Right lobe of liver (tissue), 4 donors: ENCODE results near the gene PDZRN3.

ENCODE experiments used
- POLR2A ChIP-seq: fragments of 450-650 bp; IDR thresholded peaks from one replicate; pipeline ENCODE4 v1.6.1; 2017; ENCODE audit warnings: antibody characterized with exemption, mild to moderate bottlenecking
- TF ChIP-seq, protein P1 (sequence below), 4 donors: fragments of 200-600 bp in 3 of 4; fragments of 450-650 bp in 1 of 4; IDR thresholded peaks; one replicate each; pipeline versions ENCODE4 v1.5.1 to v1.8.0; 2016 to 2022; ENCODE audit warnings: antibody characterized with exemption in 4 of 4, mild to moderate bottlenecking in 2 of 4
- donor health status: DM: no; HTN: no; CAD: no.
- donor health status: DM: no; HTN: no; CAD: no.
- donor health status: DM: no; HTN: yes; CAD: no.

DNA sequence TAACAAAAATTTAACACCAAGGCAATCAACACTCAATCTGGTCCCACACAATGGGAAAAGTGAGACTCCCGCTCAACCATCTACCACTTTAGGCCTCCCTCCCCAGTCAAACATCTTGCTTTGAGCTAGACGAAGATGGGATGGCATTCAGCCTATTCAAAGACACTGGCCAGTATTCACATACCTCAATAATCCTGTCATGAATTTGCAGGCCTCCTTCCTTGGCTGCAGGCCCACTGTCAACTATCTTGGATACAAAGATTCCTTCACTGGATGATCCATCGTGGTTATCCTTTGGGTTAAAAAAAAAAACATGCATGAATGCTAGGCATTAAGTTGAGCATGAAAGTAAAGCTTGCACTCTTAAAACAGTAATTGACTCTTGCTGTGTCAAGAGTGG is 22.6 kb downstream of the PDZRN3 start:
- TF ChIP-seq POLR2A, result no peak
- TF ChIP-seq, protein P1, sequence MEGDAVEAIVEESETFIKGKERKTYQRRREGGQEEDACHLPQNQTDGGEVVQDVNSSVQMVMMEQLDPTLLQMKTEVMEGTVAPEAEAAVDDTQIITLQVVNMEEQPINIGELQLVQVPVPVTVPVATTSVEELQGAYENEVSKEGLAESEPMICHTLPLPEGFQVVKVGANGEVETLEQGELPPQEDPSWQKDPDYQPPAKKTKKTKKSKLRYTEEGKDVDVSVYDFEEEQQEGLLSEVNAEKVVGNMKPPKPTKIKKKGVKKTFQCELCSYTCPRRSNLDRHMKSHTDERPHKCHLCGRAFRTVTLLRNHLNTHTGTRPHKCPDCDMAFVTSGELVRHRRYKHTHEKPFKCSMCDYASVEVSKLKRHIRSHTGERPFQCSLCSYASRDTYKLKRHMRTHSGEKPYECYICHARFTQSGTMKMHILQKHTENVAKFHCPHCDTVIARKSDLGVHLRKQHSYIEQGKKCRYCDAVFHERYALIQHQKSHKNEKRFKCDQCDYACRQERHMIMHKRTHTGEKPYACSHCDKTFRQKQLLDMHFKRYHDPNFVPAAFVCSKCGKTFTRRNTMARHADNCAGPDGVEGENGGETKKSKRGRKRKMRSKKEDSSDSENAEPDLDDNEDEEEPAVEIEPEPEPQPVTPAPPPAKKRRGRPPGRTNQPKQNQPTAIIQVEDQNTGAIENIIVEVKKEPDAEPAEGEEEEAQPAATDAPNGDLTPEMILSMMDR (IDR thresholded peaks at IDR 0.05), result no peak
